Stomach (tissue), 4 donors: ENCODE measurements around the gene PRSS57.

Source experiments
- EP300 ChIP-seq: sonication (generic); formaldehyde crosslinking; IDR thresholded peaks from one replicate; pipeline ENCODE4 v1.6.1; 2017; ENCODE audit warnings: antibody characterized with exemption
- POLR2A ChIP-seq, 4 donors: fragments of 450-650 bp; IDR thresholded peaks; one replicate each; pipeline ENCODE4 v1.6.1; 2016; ENCODE audit warnings: antibody characterized with exemption in 4 of 4, control low read depth in 2 of 4, mild to moderate bottlenecking in 1 of 4, moderate library complexity in 1 of 4
- POLR2AphosphoS5 ChIP-seq, 3 donors: sonication (generic); formaldehyde crosslinking; IDR thresholded peaks; one replicate each; pipeline ENCODE4 v1.6.1; 2016; ENCODE audit warnings: antibody characterized with exemption in 3 of 3
- TF ChIP-seq, protein P1 (sequence below), 7 experiments: fragments of 450-650 bp in 4 of 7; fragments of 200-600 bp in 3 of 7; sonication (generic) in 3 of 7; IDR thresholded peaks; one replicate each; pipeline ENCODE4 v1.5.1; 2016 to 2019; ENCODE audit warnings: antibody characterized with exemption in 7 of 7, control low read depth in 2 of 7, mild to moderate bottlenecking in 1 of 7

GRCh38 chr19:726993-727956, 32.0 kb upstream of the PRSS57 start:
- TF ChIP-seq, protein P1, sequence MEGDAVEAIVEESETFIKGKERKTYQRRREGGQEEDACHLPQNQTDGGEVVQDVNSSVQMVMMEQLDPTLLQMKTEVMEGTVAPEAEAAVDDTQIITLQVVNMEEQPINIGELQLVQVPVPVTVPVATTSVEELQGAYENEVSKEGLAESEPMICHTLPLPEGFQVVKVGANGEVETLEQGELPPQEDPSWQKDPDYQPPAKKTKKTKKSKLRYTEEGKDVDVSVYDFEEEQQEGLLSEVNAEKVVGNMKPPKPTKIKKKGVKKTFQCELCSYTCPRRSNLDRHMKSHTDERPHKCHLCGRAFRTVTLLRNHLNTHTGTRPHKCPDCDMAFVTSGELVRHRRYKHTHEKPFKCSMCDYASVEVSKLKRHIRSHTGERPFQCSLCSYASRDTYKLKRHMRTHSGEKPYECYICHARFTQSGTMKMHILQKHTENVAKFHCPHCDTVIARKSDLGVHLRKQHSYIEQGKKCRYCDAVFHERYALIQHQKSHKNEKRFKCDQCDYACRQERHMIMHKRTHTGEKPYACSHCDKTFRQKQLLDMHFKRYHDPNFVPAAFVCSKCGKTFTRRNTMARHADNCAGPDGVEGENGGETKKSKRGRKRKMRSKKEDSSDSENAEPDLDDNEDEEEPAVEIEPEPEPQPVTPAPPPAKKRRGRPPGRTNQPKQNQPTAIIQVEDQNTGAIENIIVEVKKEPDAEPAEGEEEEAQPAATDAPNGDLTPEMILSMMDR (IDR thresholded peaks at IDR 0.05), result no peak
- TF ChIP-seq EP300, result no peak
- no peak for TF ChIP-seq POLR2AphosphoS5 (IDR thresholded peaks at IDR 0.05)
- no peak for TF ChIP-seq POLR2A (IDR thresholded peaks at IDR 0.05)
